Lower leg skin (tissue), 3 donors: Measurements from ENCODE around the gene LRFN5.

Experiments
- CTCF ChIP-seq, 3 donors: fragments of 450-650 bp; IDR thresholded peaks; one replicate each; pipeline ENCODE4 v1.5.1; 2016; ENCODE audit warnings: antibody characterized with exemption in 3 of 3, mild to moderate bottlenecking in 3 of 3, moderate library complexity in 2 of 3
- POLR2A ChIP-seq, 2 donors: fragments of 450-650 bp; IDR thresholded peaks; one replicate each; pipeline ENCODE4 v1.6.1; 2016 to 2017; ENCODE audit warnings: antibody characterized with exemption in 2 of 2, mild to moderate bottlenecking in 1 of 2, moderate library complexity in 1 of 2

- TF ChIP-seq POLR2A (IDR thresholded peaks at IDR 0.05) (no peak), CTCF (IDR thresholded peaks at IDR 0.05) (no peak)
These were observed 8.4 kb downstream of the LRFN5 start for GRCh38 chr14:41615011-41615595.
